ENCODE measurements around the gene RTN1.

The RTN1 gene

GRCh38 chr14:59698793-59699192 is 171.8 kb downstream of the RTN1 start:
- Histone ChIP-seq H2AFZ (ENCODE audit: low read depth, low read length, severe bottlenecking) (no peak overlapping the region), H3K9me3 (ENCODE audit: insufficient read depth, low read length) (no peaks in the 10 kb centered on the region), H3K9ac (ENCODE audit: low read length) (no peak overlapping the region), H3K36me3 (ENCODE audit: low read length) (no peaks in the 10 kb centered on the region), H3K27ac (ENCODE audit: low read depth, low read length) (no peak overlapping the region), H3K79me2 (ENCODE audit: insufficient read depth, low read length) (no peaks in the 10 kb centered on the region), H4K20me1 (ENCODE audit: low read depth, low read length) (no peaks in the 10 kb centered on the region), H3K4me2 (ENCODE audit: low read depth, low read length, poor library complexity, severe bottlenecking) (no peak overlapping the region), H3K27me3 (ENCODE audit: low read length) (no peaks in the 10 kb centered on the region), H3F3A (ENCODE audit: insufficient read depth) (no peaks in the 10 kb centered on the region), H3K9me2 (replicated peaks; ENCODE audit: insufficient read depth, low read length) (no peaks in the 10 kb centered on the region), H3K4me3 (ENCODE audit: insufficient read depth, low read length, poor library complexity, severe bottlenecking) (no peak overlapping the region)
- TF ChIP-seq CTCF (IDR thresholded peaks at IDR 0.05; ENCODE audit: insufficient read depth, low read length, poor library complexity, severe bottlenecking): no peak
- TF ChIP-seq EZH2phosphoT487 (conservative IDR thresholded peaks at IDR 0.05; ENCODE audit: low read length): no peak

DNA sequence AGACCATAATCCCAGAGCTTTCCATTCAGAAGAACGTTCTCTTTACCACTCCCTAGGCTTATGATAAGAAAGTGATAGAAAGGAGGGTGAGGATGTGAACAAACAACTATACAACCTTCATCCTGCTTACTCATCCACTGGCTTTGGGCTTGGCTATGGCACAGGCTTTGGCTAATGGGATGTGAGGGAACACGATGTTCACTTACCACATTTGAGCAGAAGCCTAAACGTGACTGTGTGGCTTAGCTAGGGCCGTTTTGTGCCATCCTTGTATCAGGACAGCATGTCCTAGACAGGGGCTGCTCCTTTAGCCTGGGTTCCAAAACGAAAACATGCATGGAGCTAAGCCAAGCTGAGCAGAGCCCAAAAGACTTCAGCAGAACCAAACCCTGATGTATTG is 175.4 kb downstream of the RTN1 start:
- Histone ChIP-seq H4K20me1 (ENCODE audit: low read depth, low read length) (no peaks in the 10 kb centered on the region), H3K4me3 (ENCODE audit: insufficient read depth, low read length, poor library complexity, severe bottlenecking) (no peak overlapping the region), H3K27me3 (ENCODE audit: low read length) (no peaks in the 10 kb centered on the region), H3F3A (ENCODE audit: insufficient read depth) (no peaks in the 10 kb centered on the region), H3K9me3 (ENCODE audit: insufficient read depth, low read length) (no peaks in the 10 kb centered on the region), H3K27ac (ENCODE audit: low read depth, low read length) (no peak overlapping the region), H3K36me3 (ENCODE audit: low read length) (no peaks in the 10 kb centered on the region), H3K9ac (ENCODE audit: low read length) (no peak overlapping the region), H3K79me2 (ENCODE audit: insufficient read depth, low read length) (no peaks in the 10 kb centered on the region), H2AFZ (ENCODE audit: low read depth, low read length, severe bottlenecking) (no peak overlapping the region), H3K9me2 (replicated peaks; ENCODE audit: insufficient read depth, low read length) (no peaks in the 10 kb centered on the region), H3K4me2 (ENCODE audit: low read depth, low read length, poor library complexity, severe bottlenecking) (no peak overlapping the region)
- TF ChIP-seq EZH2phosphoT487 (conservative IDR thresholded peaks at IDR 0.05; ENCODE audit: low read length) (no peak), CTCF (IDR thresholded peaks at IDR 0.05; ENCODE audit: insufficient read depth, low read length, poor library complexity, severe bottlenecking) (no peak)

DNA sequence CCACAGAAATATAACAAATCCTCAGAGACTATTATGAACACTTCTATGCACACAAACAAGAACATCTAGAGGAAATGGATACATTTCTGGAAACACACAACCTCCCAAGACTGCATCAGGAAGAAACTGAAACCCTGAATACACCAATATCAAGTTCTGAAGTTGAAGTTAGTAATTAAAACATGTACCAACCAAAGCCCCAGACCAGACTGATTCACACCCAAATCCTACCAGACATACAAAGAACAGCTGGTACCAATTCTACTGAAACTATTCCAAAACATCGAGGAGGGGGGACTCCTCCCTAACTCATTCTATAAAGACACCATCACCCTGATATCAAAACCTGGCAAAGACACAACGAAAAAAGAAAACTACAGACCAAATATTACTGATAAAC is 179.3 kb downstream of the RTN1 start:
- H3K4me3 ChIP-seq (ENCODE audit: insufficient read depth, low read length, poor library complexity, severe bottlenecking): no peak overlapping the region
- TF ChIP-seq EZH2phosphoT487 (conservative IDR thresholded peaks at IDR 0.05; ENCODE audit: low read length) (no peak), CTCF (IDR thresholded peaks at IDR 0.05; ENCODE audit: insufficient read depth, low read length, poor library complexity, severe bottlenecking) (no peak)

More for the DNA sequence above, 179.3 kb downstream of the RTN1 start:
- Histone ChIP-seq H3K9me2 (replicated peaks; ENCODE audit: insufficient read depth, low read length) (no peaks in the 10 kb centered on the region), H3K27ac (ENCODE audit: low read depth, low read length) (no peak overlapping the region), H4K20me1 (ENCODE audit: low read depth, low read length) (no peaks in the 10 kb centered on the region), H3K9me3 (ENCODE audit: insufficient read depth, low read length) (no peaks in the 10 kb centered on the region), H3K79me2 (ENCODE audit: insufficient read depth, low read length) (no peaks in the 10 kb centered on the region), H3K27me3 (ENCODE audit: low read length) (no peaks in the 10 kb centered on the region), H3K36me3 (ENCODE audit: low read length) (no peaks in the 10 kb centered on the region), H2AFZ (ENCODE audit: low read depth, low read length, severe bottlenecking) (no peak overlapping the region), H3F3A (ENCODE audit: insufficient read depth) (no peaks in the 10 kb centered on the region), H3K4me2 (ENCODE audit: low read depth, low read length, poor library complexity, severe bottlenecking) (no peak overlapping the region), H3K9ac (ENCODE audit: low read length) (no peak overlapping the region)
